Skin of body (tissue), 2 donors: ENCODE results near the gene TUBGCP2. TPM values are rescaled to one million over a fixed set of nuclear protein-coding genes. Genes with fewer than 3 reads are reported as not detected.

ENCODE experiments used
- DNase-seq: peaks from one replicate; lab custom pipeline; 2025; lab: John Stamatoyannopoulos, UW
- total RNA-seq: library from RNA; depleted of rRNA; stranded (reverse); fragments of >200 nt; gene quantifications from one replicate; pipeline ENCODE4 v1.2.3, GENCODE V29; 2014

Gene TUBGCP2
- total RNA-seq, 1 donor from 2014 or later, result 29.1 TPM

- DNase-seq, result no peak
Measured at GRCh38 chr10:133306097-133306476, 2.6 kb downstream of the TUBGCP2 start.

GRCh38 chr10:133303206-133303605 is 5.5 kb downstream of the TUBGCP2 start:
- DNase-seq, result no peak

DNA sequence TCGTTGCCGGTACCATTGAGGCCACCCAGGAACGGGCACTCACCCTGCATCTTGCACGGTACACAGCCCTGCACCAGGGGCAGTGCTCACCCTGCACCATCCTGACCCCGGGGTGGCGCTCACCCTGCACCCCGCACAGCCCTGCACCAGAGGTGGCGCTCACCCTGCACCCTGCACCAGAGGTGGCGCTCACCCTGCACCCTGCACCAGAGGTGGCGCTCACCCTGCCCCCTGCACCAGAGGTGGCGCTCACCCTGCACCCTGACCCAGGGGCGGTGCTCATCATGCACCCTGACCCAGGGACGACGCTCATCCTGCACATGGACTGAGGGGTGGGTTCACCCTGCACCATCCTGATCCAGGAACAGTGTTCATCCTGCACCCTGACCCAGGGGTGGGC is 6.4 kb downstream of the TUBGCP2 start:
- DNase-seq, result no peak

DNA sequence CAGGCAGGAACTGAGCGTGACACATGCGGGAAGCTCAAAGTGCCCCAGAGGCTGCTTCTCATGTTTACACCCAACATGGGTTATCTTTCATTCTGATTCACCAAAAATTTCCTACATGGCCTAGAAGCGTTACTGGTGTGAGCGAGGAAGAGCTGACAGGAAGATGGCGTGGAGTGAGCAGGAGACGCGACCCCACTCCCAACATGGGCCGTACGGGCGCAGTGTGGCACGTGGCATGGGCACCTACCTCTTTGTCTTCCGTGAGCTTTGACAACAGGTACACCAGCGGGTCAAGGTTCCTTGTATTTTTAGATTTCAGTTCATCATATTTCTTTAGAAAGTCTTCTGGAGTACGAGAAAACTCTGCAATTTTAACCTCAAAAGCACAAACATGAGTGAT is 8.9 kb downstream of the TUBGCP2 start:
- DNase-seq, result no peak

DNA sequence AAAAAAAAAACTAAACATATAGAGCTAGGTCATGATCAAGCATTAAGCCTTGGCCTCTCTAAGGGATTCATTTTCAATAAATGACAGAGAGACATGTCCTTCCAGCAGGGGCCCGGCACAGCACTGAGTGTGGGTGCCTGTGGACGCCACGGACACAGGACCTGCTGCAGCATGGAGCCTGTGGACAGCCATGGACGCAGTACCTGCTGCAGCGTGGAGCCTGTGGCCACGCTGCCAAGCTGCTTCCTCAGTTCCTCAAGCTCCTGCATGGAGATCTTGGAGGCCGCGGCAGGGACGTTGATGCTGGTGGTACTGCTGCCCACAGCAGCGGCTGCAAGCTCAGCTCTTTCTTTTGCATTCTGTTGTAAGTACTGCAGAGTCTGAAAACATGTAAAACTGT is 9.4 kb downstream of the TUBGCP2 start:
- no peak for DNase-seq

DNA sequence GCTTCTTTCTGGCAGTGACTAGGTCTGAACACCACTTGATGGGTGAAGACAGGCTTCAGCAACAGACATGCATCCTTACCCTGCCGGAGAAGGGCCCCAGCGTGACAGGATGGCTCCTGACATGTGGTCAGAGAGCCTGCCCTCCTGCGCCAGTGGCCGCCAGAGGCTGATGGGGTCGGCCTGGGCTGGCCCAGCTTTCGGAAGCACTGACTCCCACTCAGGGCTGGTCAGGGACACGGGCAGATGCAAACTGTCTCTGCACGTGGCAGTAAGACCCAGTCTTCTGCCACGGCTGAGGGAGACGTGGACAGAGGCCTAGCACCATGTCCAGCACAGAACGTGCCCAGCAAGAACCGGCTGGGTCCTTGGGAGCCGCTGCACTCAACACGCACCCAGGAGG is 10.2 kb downstream of the TUBGCP2 start:
- DNase-seq, result no peak

- no peak for DNase-seq
Measured at GRCh38 chr10:133297504-133297903, 11.2 kb downstream of the TUBGCP2 start.

- no peak for DNase-seq
Measured at GRCh38 chr10:133295426-133296320, 13.0 kb downstream of the TUBGCP2 start.

DNA sequence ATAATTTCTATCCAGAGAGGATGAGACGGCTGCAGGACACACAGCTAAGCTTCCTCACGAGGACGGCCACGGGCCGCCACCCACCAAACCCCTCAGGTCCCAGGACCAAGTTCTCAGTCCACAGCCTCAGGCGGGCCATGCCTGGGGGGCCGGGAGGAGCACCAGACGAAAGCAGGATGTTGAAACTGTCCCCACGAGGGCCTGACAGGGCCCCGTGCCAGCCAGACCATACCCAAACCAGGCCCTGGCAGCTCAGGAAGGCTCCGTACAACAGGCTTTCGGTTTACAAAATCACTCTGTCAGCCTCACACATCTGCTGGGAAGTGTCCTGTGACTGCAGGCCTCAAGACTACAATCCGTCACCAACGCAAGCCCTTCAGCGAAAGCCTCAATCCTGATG is 14.5 kb downstream of the TUBGCP2 start:
- no peak for DNase-seq

- no peak for DNase-seq
Measured at GRCh38 chr10:133293810-133294119, 14.9 kb downstream of the TUBGCP2 start.

- DNase-seq, result no peak
Measured at GRCh38 chr10:133292919-133293809, 15.5 kb downstream of the TUBGCP2 start.

DNA sequence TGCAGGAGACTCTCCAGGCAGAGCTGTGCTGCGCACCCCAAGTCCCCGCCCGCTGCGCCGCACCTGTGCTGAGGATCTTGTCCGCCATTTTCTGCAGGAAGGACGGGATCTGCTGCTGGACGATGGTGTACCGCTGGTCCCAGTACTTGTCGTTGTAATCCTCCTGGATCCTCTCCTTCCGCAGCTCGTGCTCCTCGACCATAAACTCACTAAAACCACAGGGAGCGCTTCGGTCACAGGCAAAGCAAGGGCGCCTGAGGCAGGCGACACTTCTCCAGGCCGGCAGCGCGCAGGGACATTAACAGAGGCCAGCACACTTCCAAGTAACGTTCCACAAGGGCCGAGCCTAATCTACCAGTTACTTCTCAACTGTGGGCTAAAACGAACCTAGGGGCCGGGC is 18.9 kb downstream of the TUBGCP2 start:
- no peak for DNase-seq

DNA sequence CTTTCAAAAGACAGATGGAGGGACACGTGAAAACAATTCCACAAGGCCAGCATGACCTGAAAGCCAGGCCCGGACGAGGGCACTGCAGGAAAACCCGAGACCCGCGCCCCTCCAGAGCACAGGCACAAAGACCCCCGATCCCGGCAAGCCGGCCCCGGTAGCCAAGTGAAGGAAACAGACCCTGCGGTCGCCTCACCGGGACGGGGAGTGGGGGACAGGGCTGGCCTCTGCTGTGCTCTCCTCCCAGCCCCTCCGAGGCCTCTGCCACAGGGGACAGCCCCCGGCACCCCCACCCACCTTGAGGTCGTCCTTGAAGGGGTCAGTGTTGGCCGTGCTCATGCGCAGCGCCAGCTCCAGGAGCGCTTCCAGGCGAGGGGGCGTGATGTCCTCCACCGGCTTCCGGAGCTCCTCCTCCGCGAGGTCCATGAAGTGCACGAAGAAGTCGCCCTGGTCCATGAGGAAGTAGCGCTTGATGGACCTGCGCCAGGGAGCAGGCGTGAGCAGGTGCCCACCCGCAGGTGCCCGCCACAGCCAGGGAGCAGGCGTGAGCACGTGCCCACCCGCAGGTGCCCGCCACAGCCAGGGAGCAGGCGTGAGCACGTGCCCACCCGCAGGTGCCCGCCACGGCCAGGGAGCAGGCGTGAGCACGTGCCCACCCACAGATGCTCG is 20.7 kb downstream of the TUBGCP2 start:
- DNase-seq, result no peak

- DNase-seq, result no peak
Measured at GRCh38 chr10:133286366-133286765, 22.3 kb downstream of the TUBGCP2 start.

- DNase-seq, result no peak
Measured at GRCh38 chr10:133285217-133285616, 23.5 kb downstream of the TUBGCP2 start.

- no peak for DNase-seq
Measured at GRCh38 chr10:133283931-133284330, 24.7 kb downstream of the TUBGCP2 start.

- no peak for DNase-seq
Measured at GRCh38 chr10:133282846-133283390, 25.8 kb downstream of the TUBGCP2 start.

DNA sequence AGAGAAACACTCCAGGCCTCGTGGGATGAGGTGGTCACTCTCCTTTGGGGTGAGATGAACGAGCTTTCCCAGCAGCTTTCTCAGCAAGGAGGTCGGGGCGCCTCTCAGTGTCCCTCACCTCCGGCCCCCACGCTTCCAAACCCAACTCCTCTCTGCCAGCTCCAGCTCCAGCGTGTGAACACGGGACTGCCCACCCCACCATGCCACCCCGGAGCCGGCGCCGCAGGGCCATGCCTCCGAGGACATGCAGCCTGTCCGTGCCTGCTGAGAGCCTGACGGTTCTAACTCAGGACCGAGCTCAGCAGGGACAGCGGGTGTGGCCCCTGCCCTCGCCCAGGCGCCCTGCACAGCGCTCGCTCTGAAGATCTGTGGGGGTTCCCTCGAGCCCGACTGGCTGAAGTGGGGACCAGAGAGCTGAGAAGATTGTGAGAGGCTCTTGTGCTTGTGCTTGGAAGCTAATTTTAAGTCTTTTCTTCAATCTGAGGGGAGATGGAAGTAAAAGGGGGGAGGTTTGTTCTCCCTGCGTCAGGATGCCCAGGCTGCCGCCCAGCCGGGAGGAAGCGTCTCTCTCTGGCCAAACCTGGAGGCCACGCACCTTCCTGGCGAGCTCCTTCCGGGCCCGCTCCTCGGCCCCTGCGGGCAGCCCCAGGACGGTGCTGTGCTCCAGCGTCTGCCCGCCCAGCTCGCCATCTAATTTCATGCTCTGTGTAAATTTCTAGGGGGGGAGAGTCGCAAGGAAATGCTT is 26.9 kb downstream of the TUBGCP2 start:
- DNase-seq, result no peak

DNA sequence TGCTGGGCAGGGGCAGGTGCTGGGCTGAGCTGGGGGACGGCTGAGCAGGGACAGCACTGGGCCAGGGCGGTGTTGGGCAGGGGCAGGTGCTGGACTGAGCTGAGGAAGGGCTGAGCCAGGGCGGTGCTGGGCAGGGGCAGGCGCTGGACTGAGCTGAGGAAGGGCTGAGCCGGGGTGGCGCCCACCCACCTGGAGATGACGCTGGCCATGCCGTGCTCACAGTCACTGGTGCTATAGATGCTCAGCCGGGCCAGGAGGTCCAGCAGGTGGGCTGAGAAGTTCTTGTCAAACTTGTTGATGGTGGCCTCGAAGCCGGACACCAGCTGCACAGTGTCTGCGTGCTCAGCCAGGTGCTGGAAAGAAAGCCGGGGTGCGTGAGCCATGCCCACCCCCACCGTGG is 27.6 kb downstream of the TUBGCP2 start:
- DNase-seq, result no peak

DNA sequence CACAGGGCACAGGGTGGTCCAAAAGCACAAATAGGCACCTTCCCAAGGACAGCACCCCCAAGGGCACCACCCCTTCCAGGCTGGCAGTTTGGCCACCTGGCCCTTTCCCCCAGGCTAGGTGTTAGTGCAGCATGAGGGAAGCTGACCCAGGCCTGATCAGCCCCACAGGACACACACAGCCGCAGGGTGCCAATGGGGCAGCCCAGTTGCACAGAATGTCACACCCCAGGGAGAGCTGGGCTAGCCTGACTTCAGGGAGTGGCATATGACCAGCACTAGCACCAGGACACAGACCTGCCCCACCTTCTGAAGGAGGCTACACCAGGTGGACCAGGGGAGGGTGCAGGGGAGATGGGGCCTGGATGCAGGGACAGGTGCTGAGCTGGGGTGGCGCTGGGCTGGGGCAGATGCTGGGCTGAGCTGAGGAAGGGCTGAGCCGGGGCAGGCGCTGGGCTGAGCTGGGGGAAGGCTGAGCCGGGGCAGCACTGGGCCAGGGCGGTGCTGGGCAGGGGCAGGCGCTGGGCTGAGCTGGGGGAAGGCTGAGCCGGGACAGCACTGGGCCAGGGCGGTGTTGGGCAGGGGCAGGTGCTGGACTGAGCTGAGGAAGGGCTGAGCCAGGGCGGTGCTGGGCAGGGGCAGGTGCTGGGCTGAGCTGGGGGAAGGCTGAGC is 28.1 kb downstream of the TUBGCP2 start:
- DNase-seq, result no peak
